ENCODE results near the gene C22orf31.
"Not testable (repeated sequence)": the region's sequence is repeated elsewhere in the genome, so short reads cannot be mapped to it uniquely, and the experiment has no call there.

The C22orf31 gene

DNA sequence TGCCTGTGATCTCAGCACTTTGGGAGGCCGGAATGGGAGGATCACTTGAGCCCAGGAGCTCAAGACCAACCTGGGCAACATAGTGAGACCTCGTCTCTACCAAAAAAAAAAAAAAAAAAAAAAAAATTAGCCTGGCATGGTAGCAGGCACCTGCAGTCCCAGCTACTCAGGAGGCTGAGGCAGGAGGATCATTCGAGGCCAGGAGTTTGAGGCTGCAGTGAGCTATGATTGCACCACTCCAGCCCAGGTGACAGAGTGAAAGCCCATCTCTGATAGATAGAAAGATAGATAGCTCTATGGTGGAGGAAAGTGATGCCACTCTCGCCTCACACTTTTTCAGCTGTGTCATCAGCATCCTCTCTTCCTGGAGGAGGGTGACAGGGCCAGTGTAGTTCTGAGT, 21.9 kb downstream of the C22orf31 start:
- H2AK5ac ChIP-seq (ENCODE audit: low read length); H2BK5ac ChIP-seq (ENCODE audit: low read depth, low read length, poor library complexity); H3K4me2 ChIP-seq (ENCODE audit: low read length); H3K4ac ChIP-seq (ENCODE audit: low read depth, low read length); H2AFZ ChIP-seq (ENCODE audit: insufficient read depth, low read length, poor library complexity); H2BK12ac ChIP-seq (ENCODE audit: low read length); H2BK120ac ChIP-seq (ENCODE audit: insufficient read depth, low read length, poor library complexity); H3K23ac ChIP-seq (ENCODE audit: low read length); H3K27me3 ChIP-seq (ENCODE audit: insufficient read depth, low read length); H4K8ac ChIP-seq (ENCODE audit: low read depth, low read length); H4K12ac ChIP-seq (ENCODE audit: low read depth, low read length); H3K79me2 ChIP-seq (ENCODE audit: control insufficient read depth, insufficient read depth, low read length, poor library complexity); H3K36me3 ChIP-seq (ENCODE audit: control insufficient read depth in 1 of 2, insufficient read depth in 2 of 2, low read length in 2 of 2); H3K9ac ChIP-seq (ENCODE audit: low read length); H4K91ac ChIP-seq (ENCODE audit: low read depth, low read length); H3K14ac ChIP-seq (ENCODE audit: low read length); H3K9me3 ChIP-seq (ENCODE audit: insufficient read depth, low read depth, low read length); H3K4me3 ChIP-seq (ENCODE audit: low read depth, low read length); H3K27ac ChIP-seq (ENCODE audit: low read depth, low read length); H3K79me1 ChIP-seq (ENCODE audit: low read length); H3K18ac ChIP-seq (ENCODE audit: low read length): not testable (repeated sequence)
- peaks cover 8 to 14% of the 10 kb centered on the region in 2 experiments for H3K4me1 ChIP-seq (ENCODE audit: control insufficient read depth in 1 of 2, insufficient read depth in 2 of 2, low read length in 2 of 2)
- no CpG with 5 or more reads among the region's 4 CpGs for WGBS (ENCODE audit: extremely low coverage, insufficient coverage, insufficient read length)
- peak; percentile 18 to 19 for DNase-seq

DNA sequence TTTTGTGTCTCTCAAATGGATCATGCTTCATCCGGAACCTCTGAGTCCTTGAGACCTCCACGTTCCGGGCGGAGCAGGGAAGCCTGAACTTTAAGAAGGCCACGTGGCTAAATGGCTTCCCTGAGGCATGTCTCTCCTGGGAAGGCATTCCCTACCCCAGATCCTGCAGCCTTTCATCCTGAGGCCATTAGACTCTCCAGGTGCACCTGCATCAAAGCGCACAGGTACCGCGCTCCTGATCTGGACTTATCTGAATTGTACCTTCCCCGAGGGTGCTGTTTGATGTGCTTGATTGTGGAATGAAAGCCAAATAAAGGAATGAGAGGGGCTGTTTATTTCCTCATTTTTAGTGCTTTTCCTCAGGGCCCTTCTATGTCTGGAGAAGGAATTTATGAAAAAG, 22.5 kb downstream of the C22orf31 start:
- no peak overlapping the region for H3K4ac ChIP-seq (ENCODE audit: low read depth, low read length)
- no peak overlapping the region for H4K12ac ChIP-seq (ENCODE audit: low read depth, low read length)
- H3K4me2 ChIP-seq (ENCODE audit: low read length), result no peak overlapping the region
- no peak overlapping the region for H3K27ac ChIP-seq (ENCODE audit: low read depth, low read length)
- no peak overlapping the region for H3K23ac ChIP-seq (ENCODE audit: low read length)
- no peaks in the 10 kb centered on the region for H3K9me3 ChIP-seq (ENCODE audit: insufficient read depth, low read depth, low read length)
- H3K14ac ChIP-seq (ENCODE audit: low read length), result no peak overlapping the region
- H3K36me3 ChIP-seq (ENCODE audit: control insufficient read depth in 1 of 2, insufficient read depth in 2 of 2, low read length in 2 of 2), result peaks cover 0 to 5% of the 10 kb centered on the region in 2 experiments
- H3K27me3 ChIP-seq (ENCODE audit: insufficient read depth, low read length), result no peaks in the 10 kb centered on the region
- no CpG with 5 or more reads among the region's 9 CpGs for WGBS (ENCODE audit: extremely low coverage, insufficient coverage, insufficient read length)
- peaks cover 5 to 11% of the 10 kb centered on the region in 2 experiments for H3K4me1 ChIP-seq (ENCODE audit: control insufficient read depth in 1 of 2, insufficient read depth in 2 of 2, low read length in 2 of 2)
- H2BK120ac ChIP-seq (ENCODE audit: insufficient read depth, low read length, poor library complexity), result no peak overlapping the region
- peak; percentile 43 to 65 for DNase-seq
- H2BK5ac ChIP-seq (ENCODE audit: low read depth, low read length, poor library complexity), result no peak overlapping the region
- H4K91ac ChIP-seq (ENCODE audit: low read depth, low read length), result no peak overlapping the region
- H2AFZ ChIP-seq (ENCODE audit: insufficient read depth, low read length, poor library complexity), result no peak overlapping the region
- no peak overlapping the region for H2AK5ac ChIP-seq (ENCODE audit: low read length)
- H3K79me1 ChIP-seq (ENCODE audit: low read length), result peaks cover 4% of the 10 kb centered on the region
- H3K79me2 ChIP-seq (ENCODE audit: control insufficient read depth, insufficient read depth, low read length, poor library complexity), result no peaks in the 10 kb centered on the region
- no peak overlapping the region for H4K8ac ChIP-seq (ENCODE audit: low read depth, low read length)
- H2BK12ac ChIP-seq (ENCODE audit: low read length), result no peak overlapping the region
- H3K9ac ChIP-seq (ENCODE audit: low read length), result no peak overlapping the region
- H3K4me3 ChIP-seq (ENCODE audit: low read depth, low read length), result no peak overlapping the region
- H3K18ac ChIP-seq (ENCODE audit: low read length), result no peak overlapping the region

DNA sequence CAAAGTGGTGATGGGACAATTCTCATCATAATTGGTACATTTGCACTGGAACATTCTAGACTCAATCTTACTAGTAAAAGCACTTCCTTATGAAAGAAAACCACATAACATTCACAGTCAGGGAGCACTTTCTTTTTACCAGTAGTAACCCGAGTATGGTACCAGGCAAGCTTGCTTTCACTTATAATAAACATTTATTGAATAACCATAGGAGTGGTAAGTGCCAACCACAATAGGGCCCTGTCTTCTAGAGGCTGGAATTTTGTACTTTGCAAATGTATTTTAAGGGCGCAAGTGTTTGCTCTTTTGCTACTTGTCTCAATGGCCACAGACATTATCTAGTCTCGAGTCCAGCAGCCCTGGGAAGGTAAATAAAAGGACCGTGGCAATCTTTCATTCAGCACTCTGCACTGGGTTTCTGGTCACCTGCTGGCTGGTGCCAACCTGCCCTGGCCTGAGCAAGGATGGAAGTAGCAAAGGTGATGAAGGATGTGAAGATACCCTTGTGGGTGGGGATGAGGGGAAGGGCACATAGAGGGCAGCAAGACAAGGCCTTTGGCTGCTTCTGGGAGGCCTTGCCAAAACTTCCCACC, 24.2 kb downstream of the C22orf31 start:
- H4K12ac ChIP-seq (ENCODE audit: low read depth, low read length), result no peak overlapping the region
- H2BK12ac ChIP-seq (ENCODE audit: low read length), result peak overlapping the region; percentile 69
- H3K9ac ChIP-seq (ENCODE audit: low read length), result no peak overlapping the region
- no CpG with 5 or more reads among the region's 4 CpGs for WGBS (ENCODE audit: extremely low coverage, insufficient coverage, insufficient read length)
- H3K4me1 ChIP-seq (ENCODE audit: control insufficient read depth in 1 of 2, insufficient read depth in 2 of 2, low read length in 2 of 2), result peaks cover 10 to 18% of the 10 kb centered on the region in 2 experiments
- H3K4ac ChIP-seq (ENCODE audit: low read depth, low read length), result no peak overlapping the region
- no peaks in the 10 kb centered on the region for H3K9me3 ChIP-seq (ENCODE audit: insufficient read depth, low read depth, low read length)
- no peak overlapping the region for H3K23ac ChIP-seq (ENCODE audit: low read length)
- H2AK5ac ChIP-seq (ENCODE audit: low read length), result no peak overlapping the region
- no peak overlapping the region for H2AFZ ChIP-seq (ENCODE audit: insufficient read depth, low read length, poor library complexity)
- H4K8ac ChIP-seq (ENCODE audit: low read depth, low read length), result no peak overlapping the region
- no peak overlapping the region for H3K4me2 ChIP-seq (ENCODE audit: low read length)
- no peak overlapping the region for H4K91ac ChIP-seq (ENCODE audit: low read depth, low read length)
- H3K4me3 ChIP-seq (ENCODE audit: low read depth, low read length), result no peak overlapping the region
- no peak overlapping the region for H2BK5ac ChIP-seq (ENCODE audit: low read depth, low read length, poor library complexity)
- H2BK120ac ChIP-seq (ENCODE audit: insufficient read depth, low read length, poor library complexity), result no peak overlapping the region
- H3K14ac ChIP-seq (ENCODE audit: low read length), result no peak overlapping the region
- peaks cover 0 to 1% of the 10 kb centered on the region in 2 experiments for H3K36me3 ChIP-seq (ENCODE audit: control insufficient read depth in 1 of 2, insufficient read depth in 2 of 2, low read length in 2 of 2)
- no peaks in the 10 kb centered on the region for H3K27me3 ChIP-seq (ENCODE audit: insufficient read depth, low read length)
- H3K79me1 ChIP-seq (ENCODE audit: low read length), result peaks cover 16% of the 10 kb centered on the region
- no peak overlapping the region for H3K27ac ChIP-seq (ENCODE audit: low read depth, low read length)
- peaks cover 3% of the 10 kb centered on the region for H3K79me2 ChIP-seq (ENCODE audit: control insufficient read depth, insufficient read depth, low read length, poor library complexity)
- no peak for DNase-seq
- H3K18ac ChIP-seq (ENCODE audit: low read length), result no peak overlapping the region

- Histone ChIP-seq H2BK120ac (ENCODE audit: insufficient read depth, low read length, poor library complexity) (peak overlapping the region; percentile 10), H3K4me3 (ENCODE audit: low read depth, low read length) (no peak overlapping the region), H4K8ac (ENCODE audit: low read depth, low read length) (peak overlapping the region; percentile 34), H3K79me1 (ENCODE audit: low read length) (peaks cover 29% of the 10 kb centered on the region), H3K23ac (ENCODE audit: low read length) (no peak overlapping the region), H3K4me1 (ENCODE audit: control insufficient read depth in 1 of 2, insufficient read depth in 2 of 2, low read length in 2 of 2) (peaks cover 20 to 31% of the 10 kb centered on the region in 2 experiments), H4K12ac (ENCODE audit: low read depth, low read length) (no peak overlapping the region), H3K27me3 (ENCODE audit: insufficient read depth, low read length) (no peaks in the 10 kb centered on the region), H2AK5ac (ENCODE audit: low read length) (peak overlapping the region; percentile 13), H4K91ac (ENCODE audit: low read depth, low read length) (peak overlapping the region; percentile 95), H3K18ac (ENCODE audit: low read length) (no peak overlapping the region), H3K4ac (ENCODE audit: low read depth, low read length) (no peak overlapping the region), H3K9me3 (ENCODE audit: insufficient read depth, low read depth, low read length) (no peaks in the 10 kb centered on the region), H3K36me3 (ENCODE audit: control insufficient read depth in 1 of 2, insufficient read depth in 2 of 2, low read length in 2 of 2) (no peaks in the 10 kb centered on the region), H3K4me2 (ENCODE audit: low read length) (no peak overlapping the region), H2BK5ac (ENCODE audit: low read depth, low read length, poor library complexity) (peak overlapping the region; percentile 94), H3K9ac (ENCODE audit: low read length) (no peak overlapping the region), H3K14ac (ENCODE audit: low read length) (peak overlapping the region; percentile 8), H3K27ac (ENCODE audit: low read depth, low read length) (peak overlapping the region; percentile 99), H2BK12ac (ENCODE audit: low read length) (peak overlapping the region; percentile 7), H3K79me2 (ENCODE audit: control insufficient read depth, insufficient read depth, low read length, poor library complexity) (peaks cover 6% of the 10 kb centered on the region), H2AFZ (ENCODE audit: insufficient read depth, low read length, poor library complexity) (no peak overlapping the region)
- DNase-seq, result no peak
- WGBS (ENCODE audit: extremely low coverage, insufficient coverage, insufficient read length), result no CpG with 5 or more reads among the region's 2 CpGs
Measured at GRCh38 chr22:29032584-29032983, 29.0 kb downstream of the C22orf31 start.

All from trophoblast cell (in vitro differentiated cells and primary cell).